ENCODE measurements around the gene CRAT. TPM values are rescaled to one million over a fixed set of nuclear protein-coding genes. Genes with fewer than 3 reads are reported as not detected.
A peak's percentile ranks its signal among the peaks of the same experiment; 100 is the strongest.

The CRAT gene
- polyA plus RNA-seq (2012; ENCODE audit: missing spikeins), result 1.8 TPM

- peak; percentile 96 for FAIRE-seq
Observed at GRCh38 chr9:129110740-129111527, at the start of gene CRAT, which contains the start of gene PTPA. TSS of gene CRAT (minus strand) at chr9:129110793. CDS start at chr9:129110509, 284 bp downstream. TSS of gene PTPA (plus strand) at chr9:129111415. CDS start at chr9:129111601, 186 bp downstream.

DNA sequence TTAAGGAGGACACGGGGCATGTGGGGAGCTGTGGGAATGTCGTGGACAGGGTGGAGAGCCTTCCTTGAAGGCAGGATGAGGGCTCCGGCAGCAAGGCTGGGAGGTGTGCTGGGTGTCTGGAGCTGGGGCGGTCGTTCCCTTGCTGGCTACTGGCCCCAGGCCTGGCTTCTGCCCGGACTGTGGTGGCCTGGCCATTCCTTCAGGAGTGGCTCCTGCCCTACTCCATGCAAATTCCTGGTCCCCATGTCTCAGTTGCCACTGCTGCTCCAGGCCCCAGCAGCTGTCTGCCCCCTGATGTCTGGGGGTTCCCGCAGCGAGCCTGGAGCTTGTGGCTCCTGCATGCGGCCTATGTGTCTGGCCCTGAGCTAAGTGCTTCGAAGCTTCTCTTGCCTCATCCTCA is 45.6 kb upstream of the CRAT start:
- DNase-seq (ENCODE audit: insufficient read length), result no peak
- TF ChIP-seq POLR2AphosphoS5 (IDR thresholded peaks at IDR 0.05; ENCODE audit: low read depth, low read length), result no peak
- TF ChIP-seq POLR2A (IDR thresholded peaks at IDR 0.05; ENCODE audit: low read depth, low read length), result no peak
- TF ChIP-seq TAF1 (IDR thresholded peaks at IDR 0.05; ENCODE audit: borderline replicate concordance, low read depth, low read length), result no peak
- FAIRE-seq, result no peak

More at GRCh38 chr9:129110740-129111527, at the start of gene CRAT, which contains the start of gene PTPA:
- TF ChIP-seq POLR2AphosphoS5 (IDR thresholded peaks at IDR 0.05; ENCODE audit: low read depth, low read length) (peak; percentile 94), TAF1 (IDR thresholded peaks at IDR 0.05; ENCODE audit: borderline replicate concordance, low read depth, low read length) (peak; percentile 80), POLR2A (IDR thresholded peaks at IDR 0.05; ENCODE audit: low read depth, low read length) (peak; percentile 90)
- DNase-seq (ENCODE audit: insufficient read length), result peak; percentile 100

GRCh38 chr9:129154866-129155477 is 44.4 kb upstream of the CRAT start:
- FAIRE-seq, result no peak
- DNase-seq (ENCODE audit: insufficient read length), result no peak

DNA sequence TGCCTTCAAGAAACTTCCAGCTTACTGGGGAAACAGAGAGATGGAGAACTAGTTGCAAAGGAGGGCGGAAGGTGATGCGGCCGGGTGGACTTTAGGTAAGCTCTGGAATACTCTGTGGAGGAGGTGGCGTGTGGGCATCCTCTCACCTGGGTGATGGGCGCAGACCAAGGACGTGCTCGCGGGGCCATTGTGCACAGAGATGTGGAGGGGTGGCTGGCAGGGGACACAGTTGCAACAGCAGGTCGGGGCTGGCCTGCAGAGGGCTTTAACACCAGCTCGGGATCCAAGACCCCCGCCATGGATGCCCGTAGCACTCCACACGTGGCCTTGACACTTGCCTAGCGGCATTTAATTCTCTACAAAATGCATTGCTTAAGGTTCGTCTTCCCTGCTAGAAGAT is 40.9 kb upstream of the CRAT start:
- TF ChIP-seq POLR2AphosphoS5 (IDR thresholded peaks at IDR 0.05; ENCODE audit: low read depth, low read length) (no peak), POLR2A (IDR thresholded peaks at IDR 0.05; ENCODE audit: low read depth, low read length) (no peak), TAF1 (IDR thresholded peaks at IDR 0.05; ENCODE audit: borderline replicate concordance, low read depth, low read length) (no peak)
- DNase-seq (ENCODE audit: insufficient read length) (no peak), FAIRE-seq (no peak)

More at GRCh38 chr9:129154866-129155477, 44.4 kb upstream of the CRAT start:
- TF ChIP-seq POLR2A (IDR thresholded peaks at IDR 0.05; ENCODE audit: low read depth, low read length), result no peak
- TF ChIP-seq TAF1 (IDR thresholded peaks at IDR 0.05; ENCODE audit: borderline replicate concordance, low read depth, low read length), result no peak
- TF ChIP-seq POLR2AphosphoS5 (IDR thresholded peaks at IDR 0.05; ENCODE audit: low read depth, low read length), result no peak

- TF ChIP-seq POLR2A (IDR thresholded peaks at IDR 0.05; ENCODE audit: low read depth, low read length) (no peak), POLR2AphosphoS5 (IDR thresholded peaks at IDR 0.05; ENCODE audit: low read depth, low read length) (no peak), TAF1 (IDR thresholded peaks at IDR 0.05; ENCODE audit: borderline replicate concordance, low read depth, low read length) (no peak)
- FAIRE-seq, result no peak
Observed at GRCh38 chr9:129150672-129151211, 40.1 kb upstream of the CRAT start.

DNA sequence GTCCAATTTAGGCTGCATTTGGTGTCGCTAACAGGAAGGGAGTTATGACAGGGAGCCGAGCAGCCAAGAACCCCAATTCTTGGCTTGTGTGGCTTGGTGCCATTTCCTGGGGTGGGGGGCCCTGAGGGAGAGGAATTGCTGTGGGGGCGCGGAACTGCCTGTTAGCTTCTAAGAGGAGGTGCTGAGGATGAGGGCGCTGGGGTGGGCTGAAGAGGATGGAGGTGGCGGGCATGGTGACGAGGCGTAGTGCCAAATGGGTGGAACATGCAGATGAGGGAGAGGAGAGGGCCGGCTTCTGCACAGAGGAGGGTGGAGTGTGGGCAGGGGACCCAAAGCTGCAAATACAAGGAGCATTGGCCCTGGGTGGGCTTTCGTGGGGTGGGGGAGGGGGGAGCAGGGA is 39.5 kb upstream of the CRAT start:
- FAIRE-seq, result no peak
- no peak for DNase-seq (ENCODE audit: insufficient read length)
- TF ChIP-seq POLR2AphosphoS5 (IDR thresholded peaks at IDR 0.05; ENCODE audit: low read depth, low read length), result no peak
- no peak for TF ChIP-seq POLR2A (IDR thresholded peaks at IDR 0.05; ENCODE audit: low read depth, low read length)
- no peak for TF ChIP-seq TAF1 (IDR thresholded peaks at IDR 0.05; ENCODE audit: borderline replicate concordance, low read depth, low read length)

More at GRCh38 chr9:129150672-129151211, 40.1 kb upstream of the CRAT start:
- DNase-seq (ENCODE audit: insufficient read length), result no peak

DNA sequence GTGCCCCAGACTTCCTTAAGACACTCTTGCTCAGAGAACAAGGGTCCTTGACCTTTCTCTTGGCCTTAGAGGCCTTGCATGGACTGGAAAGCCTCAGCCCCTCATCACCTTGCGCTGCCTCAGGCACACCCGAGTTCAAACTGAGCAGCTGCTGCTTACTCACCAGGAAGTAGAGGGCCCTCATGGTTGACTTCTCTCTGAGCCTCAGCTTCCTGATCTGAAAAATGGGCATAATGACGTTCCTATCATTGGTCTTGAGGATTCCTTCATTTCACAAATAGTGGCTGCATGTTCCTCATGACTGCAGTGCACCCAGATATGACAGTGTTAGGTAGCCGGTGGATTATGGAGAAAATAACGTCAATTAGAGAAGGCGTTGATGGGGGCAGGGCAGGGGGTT is 38.8 kb upstream of the CRAT start:
- no peak for TF ChIP-seq POLR2AphosphoS5 (IDR thresholded peaks at IDR 0.05; ENCODE audit: low read depth, low read length)
- no peak for TF ChIP-seq POLR2A (IDR thresholded peaks at IDR 0.05; ENCODE audit: low read depth, low read length)
- no peak for TF ChIP-seq TAF1 (IDR thresholded peaks at IDR 0.05; ENCODE audit: borderline replicate concordance, low read depth, low read length)
- no peak for FAIRE-seq
- DNase-seq (ENCODE audit: insufficient read length), result no peak

- TF ChIP-seq TAF1 (IDR thresholded peaks at IDR 0.05; ENCODE audit: borderline replicate concordance, low read depth, low read length) (no peak), POLR2A (IDR thresholded peaks at IDR 0.05; ENCODE audit: low read depth, low read length) (no peak), POLR2AphosphoS5 (IDR thresholded peaks at IDR 0.05; ENCODE audit: low read depth, low read length) (no peak)
- no peak for DNase-seq (ENCODE audit: insufficient read length)
- FAIRE-seq, result peak; percentile 56
Observed at GRCh38 chr9:129148463-129149204, 38.0 kb upstream of the CRAT start.

- FAIRE-seq (no peak), DNase-seq (ENCODE audit: insufficient read length) (no peak)
- TF ChIP-seq POLR2AphosphoS5 (IDR thresholded peaks at IDR 0.05; ENCODE audit: low read depth, low read length), result no peak
- TF ChIP-seq POLR2A (IDR thresholded peaks at IDR 0.05; ENCODE audit: low read depth, low read length), result no peak
- no peak for TF ChIP-seq TAF1 (IDR thresholded peaks at IDR 0.05; ENCODE audit: borderline replicate concordance, low read depth, low read length)
Observed at GRCh38 chr9:129146441-129146941, 35.9 kb upstream of the CRAT start.

- FAIRE-seq (no peak), DNase-seq (ENCODE audit: insufficient read length) (no peak)
- TF ChIP-seq POLR2A (IDR thresholded peaks at IDR 0.05; ENCODE audit: low read depth, low read length) (no peak), POLR2AphosphoS5 (IDR thresholded peaks at IDR 0.05; ENCODE audit: low read depth, low read length) (no peak), TAF1 (IDR thresholded peaks at IDR 0.05; ENCODE audit: borderline replicate concordance, low read depth, low read length) (no peak)
Observed at GRCh38 chr9:129145841-129146292, 35.3 kb upstream of the CRAT start.

Data from GM12892 (cell line).